HG03103 (cell line): ENCODE data around the gene LPAR3.
"Not testable (repeated sequence)": the region's sequence is repeated elsewhere in the genome, so short reads cannot be mapped to it uniquely, and the experiment has no call there.

Experiments used
- ATAC-seq: cut with Tn5 transposase; IDR thresholded peaks from one replicate; pipeline ENCODE4 v1.9.1; 2021; ENCODE audit warnings: low read depth; ENCODE audit not compliant: unreplicated experiment

Gene LPAR3, protein sequence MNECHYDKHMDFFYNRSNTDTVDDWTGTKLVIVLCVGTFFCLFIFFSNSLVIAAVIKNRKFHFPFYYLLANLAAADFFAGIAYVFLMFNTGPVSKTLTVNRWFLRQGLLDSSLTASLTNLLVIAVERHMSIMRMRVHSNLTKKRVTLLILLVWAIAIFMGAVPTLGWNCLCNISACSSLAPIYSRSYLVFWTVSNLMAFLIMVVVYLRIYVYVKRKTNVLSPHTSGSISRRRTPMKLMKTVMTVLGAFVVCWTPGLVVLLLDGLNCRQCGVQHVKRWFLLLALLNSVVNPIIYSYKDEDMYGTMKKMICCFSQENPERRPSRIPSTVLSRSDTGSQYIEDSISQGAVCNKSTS

DNA sequence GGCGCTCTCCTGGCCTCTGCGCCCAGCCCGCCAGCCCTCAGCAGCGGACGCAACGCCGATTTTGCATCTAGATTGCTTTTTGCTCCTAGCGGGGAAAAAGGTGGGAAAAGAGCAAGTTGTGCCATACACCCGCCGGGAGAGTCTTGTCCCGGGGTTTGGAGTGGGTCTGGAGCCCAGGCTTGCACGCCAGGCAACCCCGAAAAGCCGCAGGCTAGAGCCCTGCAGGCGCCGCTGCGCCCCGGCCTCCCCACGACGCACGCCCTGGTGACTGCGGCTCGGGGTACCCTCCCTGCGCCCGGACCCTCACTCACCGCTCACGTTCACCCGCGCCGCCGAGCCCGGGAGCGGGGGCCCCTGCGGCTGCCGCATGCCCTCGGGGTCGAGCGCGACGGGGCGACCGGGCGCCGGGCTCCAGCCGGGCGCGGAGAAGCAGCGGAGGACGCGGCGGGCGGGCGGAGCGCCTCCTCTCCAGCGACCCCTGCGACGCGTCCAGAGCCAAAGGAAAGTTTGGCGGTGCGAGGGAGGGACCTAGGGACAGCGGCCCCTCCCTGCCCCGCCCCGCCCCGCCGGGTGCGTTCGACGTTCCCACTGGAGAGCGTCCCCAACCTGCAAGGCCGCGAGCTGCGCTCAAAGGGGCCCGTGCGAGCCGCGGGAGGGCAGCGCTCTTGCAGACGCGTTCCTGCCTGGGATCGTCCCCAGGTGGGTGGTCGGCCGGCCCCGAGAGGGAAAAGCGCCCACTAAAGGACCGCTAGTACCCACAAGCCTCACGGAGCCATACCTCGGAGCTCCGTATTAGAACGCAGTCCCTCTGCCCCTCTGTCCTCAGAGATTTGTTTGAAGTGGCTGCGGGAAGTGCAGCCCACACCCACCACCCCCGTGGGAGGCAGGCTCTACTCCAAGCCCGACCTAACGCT, at the start of gene LPAR3:
Gene LPAR3, minus strand, starts transcription at position 502 of the 914 bp plus-strand sequence. CDS start 27,086 bp downstream, outside the sequence.
- no peak for ATAC-seq

DNA sequence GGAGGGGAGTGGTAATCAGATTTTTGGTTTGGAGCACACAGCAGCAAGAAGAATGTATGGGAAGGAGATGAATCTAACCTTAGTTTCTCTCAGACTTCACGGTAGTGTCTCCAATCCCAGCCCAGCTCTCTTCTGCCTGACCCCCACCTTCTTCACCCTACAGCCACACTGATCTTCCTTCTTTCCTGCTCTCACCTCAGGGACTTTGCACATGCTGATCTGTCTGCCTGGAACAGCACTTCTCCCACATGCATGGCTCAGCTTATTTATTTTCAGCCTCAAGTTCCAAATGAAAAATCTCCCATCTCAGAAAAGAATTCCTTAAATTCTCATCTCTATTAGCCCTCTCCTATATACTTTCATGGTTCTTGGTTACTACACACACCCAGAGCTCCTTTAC, 48.8 kb upstream of the LPAR3 start:
- no peak for ATAC-seq

DNA sequence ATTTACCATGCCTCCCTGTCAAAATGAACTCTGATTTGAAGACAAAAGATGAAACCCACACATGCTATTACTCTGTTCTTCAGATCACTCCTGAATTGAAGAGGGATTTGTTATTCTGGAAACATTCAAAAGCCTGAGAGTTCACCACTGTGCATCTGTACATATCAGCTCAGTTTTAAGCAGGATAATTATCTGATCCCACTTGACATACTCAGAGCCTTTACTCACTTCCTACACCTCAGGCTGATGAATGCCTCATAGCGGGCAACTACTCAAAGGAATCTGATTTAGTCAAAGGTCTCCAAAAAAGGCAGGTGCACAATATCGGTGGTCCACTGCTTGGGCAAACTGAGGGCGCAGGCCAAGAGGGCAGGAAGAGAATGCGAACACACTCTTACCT, 47.5 kb upstream of the LPAR3 start:
- no peak for ATAC-seq

DNA sequence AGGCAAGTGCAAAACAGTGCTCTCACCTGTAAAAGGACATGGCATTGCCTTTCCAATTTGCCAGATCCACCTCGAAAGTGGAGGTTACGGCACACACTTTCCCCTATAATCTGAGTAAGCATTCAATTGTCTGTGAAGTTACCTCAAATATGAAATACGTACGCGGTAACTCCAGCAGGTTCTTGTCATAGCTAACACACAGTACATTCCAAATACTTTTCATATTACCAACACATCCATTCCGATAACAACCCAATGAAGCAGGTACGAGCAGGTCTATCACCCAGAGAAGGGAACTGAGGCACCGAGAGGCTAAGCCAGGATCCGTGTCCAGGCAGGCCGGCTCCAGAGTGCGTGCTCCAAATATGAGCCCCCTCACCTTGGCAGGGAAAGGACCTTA, 46.8 kb upstream of the LPAR3 start:
- ATAC-seq = no peak

DNA sequence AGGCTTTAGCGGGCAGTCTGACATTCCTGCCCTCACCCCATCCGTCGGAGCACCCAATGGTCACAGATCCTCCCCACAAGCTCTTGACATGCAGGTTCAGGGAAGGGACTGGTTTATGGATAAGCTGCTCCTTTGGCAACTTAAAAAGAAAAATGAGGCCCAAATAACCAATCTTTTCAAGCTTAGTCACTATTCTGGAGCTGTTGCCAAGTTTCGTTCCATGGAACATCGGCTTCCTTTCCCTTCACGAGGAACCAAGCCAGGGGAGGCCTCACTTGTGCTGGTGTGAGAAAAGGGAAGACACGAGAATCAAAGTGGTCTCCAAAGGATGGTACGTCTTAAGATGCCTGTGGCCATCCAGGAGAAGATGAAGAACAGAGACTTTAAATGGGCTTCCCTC, 46.1 kb upstream of the LPAR3 start:
- ATAC-seq = no peak

DNA sequence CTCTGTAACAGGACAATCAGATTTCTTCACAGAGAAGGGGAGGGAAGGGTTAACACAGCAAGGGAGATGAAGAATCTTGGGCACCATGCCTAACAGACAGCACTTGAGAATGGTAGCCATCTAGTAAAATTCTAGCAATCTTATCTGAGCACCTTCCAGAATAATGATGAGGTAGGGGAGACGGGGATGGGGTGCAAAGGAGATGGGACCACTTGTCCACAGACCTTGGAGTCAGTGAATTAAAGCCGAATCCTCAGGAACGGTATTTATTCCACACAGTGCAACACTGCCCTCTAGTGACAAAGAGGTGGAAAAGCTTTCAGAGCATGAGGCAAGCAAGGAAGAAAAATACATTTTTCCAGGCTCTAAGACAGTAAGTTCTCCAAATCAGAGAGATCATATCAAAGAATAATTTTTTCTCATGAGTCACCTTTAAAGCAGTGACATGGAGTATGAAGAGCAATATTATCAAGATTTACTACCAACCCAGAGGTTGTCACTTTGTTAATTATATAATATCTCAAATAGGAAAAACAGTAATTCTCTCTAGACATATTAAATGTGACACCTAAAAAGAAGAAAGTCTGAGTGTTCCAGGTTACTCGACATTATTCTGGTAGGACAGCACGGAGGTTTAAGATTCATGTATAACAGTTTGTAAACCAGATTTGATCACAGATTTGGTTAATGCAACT, 43.3 kb upstream of the LPAR3 start:
- no peak for ATAC-seq

DNA sequence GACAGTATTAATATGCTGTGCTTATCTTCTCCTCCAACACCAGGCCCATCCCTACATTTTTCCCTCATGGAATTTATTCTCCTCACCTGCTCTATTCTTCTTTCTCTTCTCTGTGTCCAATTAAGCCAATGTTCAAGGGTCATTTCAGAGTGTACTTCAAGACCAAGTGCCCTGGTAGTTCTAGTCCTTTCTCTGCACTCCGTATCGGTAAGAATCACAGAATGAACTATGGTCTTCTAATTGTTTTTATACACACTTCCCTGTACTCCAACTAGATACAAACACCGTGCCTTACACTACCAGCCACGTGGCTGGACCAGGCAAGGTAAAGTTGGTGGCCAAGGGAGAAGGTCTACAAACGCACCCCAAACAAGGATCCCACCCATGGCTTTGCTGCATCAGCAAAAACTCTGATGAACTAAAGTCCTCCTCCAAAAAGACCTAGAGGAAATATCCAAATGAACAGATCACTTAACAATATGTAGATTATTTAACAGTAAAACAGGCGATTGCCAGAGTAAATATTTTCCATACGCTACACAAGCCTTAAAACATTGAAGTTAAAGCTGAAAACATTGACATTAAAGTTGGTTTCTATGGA, 40.1 kb upstream of the LPAR3 start:
- no peak for ATAC-seq

DNA sequence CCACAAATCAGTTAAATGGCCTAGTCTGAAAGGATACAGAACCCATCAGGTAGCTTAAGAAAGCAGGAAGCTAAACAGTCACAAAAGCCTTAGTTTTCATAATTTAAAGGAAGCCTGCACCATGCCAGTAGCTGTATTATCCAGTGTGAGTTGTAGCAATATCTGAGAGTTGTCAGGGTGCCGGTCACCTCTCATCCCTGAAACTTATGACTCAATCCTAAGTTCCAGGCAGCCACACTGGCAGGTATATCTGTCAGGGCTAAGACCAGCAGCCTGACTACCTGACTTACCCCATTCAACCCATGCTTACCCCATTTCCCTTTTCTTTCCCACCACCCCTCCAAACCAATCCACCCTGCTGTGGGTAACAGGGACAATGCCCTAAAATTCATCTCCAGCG, 37.8 kb upstream of the LPAR3 start:
- ATAC-seq = no peak

DNA sequence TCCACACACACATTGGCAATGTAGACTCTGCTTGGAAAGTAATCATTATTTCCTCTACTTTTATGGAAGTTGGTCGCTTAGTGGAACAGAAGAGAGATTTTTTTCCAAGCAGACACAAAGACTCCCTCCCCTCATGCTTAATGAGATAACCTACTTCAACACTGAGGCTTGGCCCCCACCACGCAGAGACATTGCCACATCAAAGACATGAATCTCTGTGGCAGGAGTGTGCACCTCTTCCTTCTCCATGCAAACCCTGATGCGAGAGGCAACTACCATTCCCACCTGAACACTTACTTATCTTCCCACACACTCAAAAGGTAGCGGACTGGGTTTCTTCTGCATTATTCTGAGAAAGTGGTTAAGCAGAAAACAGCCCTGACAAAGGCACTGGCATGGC, 37.3 kb upstream of the LPAR3 start:
- ATAC-seq = no peak

DNA sequence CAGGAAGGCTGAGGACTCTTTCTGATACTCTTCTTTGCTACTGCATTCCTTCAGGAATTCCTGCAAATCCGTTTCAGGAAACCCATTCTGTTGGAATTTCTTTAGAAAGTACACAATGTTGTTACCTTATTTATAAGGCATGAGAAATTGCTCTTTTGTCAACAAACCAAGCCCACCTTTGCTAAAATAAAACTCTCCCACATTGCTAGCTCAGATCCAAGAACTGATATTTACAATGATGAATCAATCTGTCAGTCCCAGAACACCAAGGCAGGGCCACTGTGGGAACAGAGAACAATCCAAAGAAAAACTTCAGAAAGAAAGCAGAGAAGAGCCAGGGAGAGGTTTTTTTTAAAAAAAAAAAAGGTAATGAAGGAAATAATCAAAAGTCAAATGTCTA, 36.6 kb upstream of the LPAR3 start:
- ATAC-seq = no peak

DNA sequence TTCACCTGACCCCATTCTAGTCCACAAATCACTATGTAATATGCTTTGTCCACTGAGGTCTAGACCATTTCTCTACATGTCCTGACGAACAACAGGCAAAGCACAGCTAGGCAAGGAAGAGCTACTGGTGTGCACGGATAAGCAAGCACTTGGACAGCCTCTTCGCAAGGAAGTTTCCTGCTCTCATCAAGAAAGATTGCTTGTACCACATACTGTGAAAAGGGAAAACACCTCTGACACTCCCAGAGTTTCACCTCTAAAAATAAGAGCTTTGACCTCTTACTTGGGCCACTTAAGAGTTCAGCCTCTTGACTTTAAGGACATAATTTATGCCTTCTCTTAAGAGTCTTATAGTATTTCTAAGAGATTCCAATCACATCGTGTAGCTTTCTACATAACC, 36.0 kb upstream of the LPAR3 start:
- ATAC-seq = no peak

DNA sequence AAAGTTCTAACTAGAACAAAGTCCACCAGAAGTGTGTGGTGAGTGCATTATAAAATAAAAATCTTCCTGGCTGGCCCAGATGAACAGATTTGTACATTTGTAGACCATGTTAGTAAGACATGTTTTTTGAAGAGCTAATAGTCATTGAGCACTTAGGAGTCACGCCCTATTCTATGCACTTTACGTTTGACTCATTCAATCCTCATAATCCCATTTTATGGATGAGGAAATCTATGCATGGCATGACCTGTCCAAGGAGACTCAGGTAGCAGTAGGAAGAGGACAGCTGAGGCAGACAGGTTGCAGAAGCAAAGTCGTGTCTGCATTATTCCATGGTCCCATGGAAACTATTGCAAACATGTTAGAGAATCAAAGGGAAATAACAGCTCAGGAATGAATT, 30.3 kb upstream of the LPAR3 start:
- no peak for ATAC-seq

DNA sequence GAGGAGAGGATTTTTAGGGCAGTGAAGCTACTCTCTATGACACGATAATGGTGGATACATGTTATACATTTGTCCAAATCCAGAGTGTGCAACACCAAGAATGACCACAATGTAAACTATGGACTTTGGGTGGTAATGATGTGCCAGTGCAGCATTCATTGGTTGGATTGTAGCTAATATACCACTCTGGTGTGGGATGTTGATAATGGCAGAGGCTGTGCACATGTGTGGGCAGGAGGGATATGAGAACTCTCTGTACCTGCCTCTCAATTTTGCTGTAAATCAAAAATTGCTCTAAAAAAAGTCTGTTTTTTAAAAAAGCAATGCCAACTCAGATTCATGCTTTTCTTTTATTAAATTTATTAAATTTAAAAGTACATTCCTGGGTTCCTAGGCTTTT, 27.2 kb upstream of the LPAR3 start:
- ATAC-seq = no peak

DNA sequence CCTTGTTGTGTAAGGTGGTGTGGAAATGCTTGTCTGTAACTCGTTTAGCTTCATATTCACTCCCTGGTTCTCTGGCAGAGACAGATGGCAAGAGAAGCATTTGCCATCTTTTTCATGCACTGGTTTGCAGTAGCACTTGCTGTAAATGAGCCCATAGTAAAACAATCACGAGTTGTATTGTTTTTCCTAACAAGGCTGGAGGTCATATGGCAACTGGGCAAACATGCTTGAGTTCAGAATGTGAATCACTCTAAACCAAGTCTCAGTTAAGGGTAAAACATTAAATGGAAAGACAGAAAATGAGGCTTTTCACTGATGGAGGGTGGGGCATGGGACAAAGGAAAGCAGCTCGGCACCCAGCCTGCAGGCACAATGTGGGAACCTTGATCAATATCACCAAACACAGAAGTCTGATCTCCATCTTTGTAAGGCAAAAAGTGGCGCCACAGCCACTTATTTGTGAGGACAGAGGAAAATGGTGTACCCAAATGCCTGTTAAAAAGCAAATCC, 26.5 kb upstream of the LPAR3 start:
- no peak for ATAC-seq

DNA sequence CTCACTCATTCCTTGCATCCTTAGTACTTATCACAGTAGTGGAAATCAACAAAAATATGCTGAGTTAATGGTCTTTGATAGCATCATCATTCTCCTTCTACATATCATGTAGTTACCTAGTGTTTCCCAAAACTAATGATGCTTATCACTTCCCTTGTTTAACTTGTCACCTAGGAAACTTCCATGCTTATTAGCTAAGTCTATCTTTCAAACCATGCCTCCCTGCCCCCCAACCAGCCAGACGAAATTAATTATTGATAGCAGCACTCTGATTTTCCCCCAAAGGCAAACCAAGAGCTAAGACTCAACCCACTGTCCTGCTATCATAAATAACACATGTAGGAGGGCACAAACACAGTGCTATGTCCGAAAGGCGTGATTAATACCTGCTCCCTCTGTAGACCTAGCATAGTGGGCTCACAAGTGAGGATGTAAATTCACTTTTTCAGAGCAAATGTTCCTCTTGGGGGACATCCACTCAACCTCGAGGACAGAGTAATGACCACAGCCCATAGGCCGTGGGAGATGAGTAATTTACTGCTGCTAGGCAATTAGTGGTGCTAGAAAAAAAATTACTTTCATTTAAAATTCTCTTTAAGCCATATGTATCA, 25.8 kb upstream of the LPAR3 start:
- no peak for ATAC-seq

DNA sequence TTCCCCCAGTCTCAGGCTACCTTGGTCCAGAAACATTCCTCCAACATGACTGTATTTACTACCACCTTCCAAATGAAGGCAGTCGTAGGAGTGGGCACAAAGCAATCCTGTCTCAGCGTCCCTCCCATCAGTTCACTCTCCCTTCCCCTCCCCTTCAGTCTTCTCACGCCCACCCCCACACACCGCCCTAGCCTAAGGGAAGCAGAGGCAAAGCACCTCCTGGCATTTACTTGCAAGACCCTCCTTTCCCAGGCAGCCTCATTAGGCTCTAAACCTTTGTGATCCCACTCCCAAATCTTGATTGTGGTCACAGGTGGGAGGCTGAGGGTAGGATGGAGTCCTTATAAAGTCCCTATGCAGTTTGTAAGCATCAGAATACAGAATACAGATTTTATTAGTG, 23.9 kb upstream of the LPAR3 start:
- ATAC-seq = no peak

DNA sequence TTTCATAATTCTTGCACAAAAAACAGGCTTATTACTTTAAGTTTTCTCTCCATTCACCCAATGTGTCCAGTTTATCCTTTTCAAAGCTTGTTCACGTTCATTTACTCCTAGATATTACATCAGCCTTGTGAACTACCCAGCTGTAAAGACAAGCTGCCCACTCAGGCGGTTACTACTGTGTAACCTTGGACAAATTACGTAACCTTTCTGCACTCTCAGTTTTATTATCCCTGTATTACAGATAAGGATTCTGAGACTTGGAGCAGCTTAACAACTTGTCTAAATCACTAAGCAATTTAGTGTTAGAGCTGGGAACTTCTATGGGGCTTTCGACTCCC, 20.5 kb upstream of the LPAR3 start:
- ATAC-seq = no peak

DNA sequence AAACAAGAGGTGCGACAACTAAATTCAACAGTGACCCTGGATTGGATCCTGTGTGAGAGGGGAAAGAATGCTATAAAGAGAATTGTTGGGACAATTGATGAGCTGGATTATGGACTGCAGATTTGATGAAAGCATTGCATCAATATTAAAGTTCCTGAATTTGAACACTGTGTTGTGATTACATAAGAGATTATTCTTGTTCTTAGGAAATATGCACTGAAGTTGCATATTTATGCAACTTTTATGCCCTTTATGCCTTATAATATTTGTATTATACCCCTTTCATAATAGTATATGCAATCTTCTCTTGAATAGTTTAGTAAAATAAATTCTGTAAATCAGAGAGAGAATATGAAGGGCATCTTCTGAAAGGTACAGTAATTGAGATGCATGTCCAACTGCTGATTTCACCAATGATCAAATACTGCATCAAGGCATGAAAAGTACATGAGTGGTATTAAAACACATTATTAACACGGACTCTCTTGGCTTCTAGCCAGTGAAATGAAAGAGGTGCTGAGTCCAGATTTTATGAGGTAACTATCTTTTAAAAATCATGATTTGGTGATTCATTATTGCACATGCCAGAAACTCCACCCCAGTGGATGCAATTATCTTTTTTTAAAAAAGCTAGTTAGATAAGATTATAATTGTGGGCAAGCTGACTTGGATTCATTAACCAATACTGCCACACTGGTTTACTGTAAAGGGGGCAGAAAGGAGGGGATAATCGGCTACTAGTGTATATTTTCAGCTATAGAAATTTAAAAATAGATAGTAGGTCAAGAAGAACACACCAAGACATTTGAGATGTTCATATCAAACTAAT, 19.9 kb upstream of the LPAR3 start:
- no peak for ATAC-seq

DNA sequence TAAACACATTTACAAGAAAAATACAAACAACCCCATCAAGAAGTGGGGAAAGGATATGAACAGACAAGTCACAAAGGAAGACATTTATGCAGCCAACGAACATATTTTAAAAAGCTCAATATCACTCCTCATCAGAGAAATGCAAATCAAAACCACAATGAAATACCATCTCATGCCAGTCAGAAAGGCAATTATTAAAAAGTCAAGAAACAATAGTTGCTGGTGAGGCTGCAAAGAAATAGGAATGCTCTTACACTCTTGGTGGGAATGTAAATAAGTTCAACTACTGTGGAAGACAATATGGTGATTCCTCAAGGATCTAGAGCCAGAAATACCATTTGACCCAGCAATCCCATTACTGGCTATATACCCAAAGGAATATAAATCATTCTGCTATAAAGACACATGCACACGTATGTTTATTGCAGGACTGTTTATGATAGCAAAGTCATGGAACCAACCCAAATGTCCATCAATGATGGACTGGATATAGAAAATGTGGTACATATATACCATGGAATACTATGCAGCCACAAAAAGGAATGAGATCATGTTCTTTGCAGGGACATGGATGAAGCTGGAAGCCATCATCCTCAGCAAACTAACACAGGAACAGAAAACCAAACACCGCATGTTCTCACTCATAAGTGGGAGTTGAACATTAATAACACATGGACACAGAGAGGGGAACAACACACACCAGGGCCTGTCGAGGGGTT, 15.9 kb upstream of the LPAR3 start:
- ATAC-seq = not testable (repeated sequence)
